Occipital lobe (tissue), 2 donors: ENCODE measurements around the gene SVOP. TPM values are rescaled to one million over a fixed set of nuclear protein-coding genes. Genes with fewer than 3 reads are reported as not detected.
"Not testable (repeated sequence)": the region's sequence is repeated elsewhere in the genome, so short reads cannot be mapped to it uniquely, and the experiment has no call there.

Source experiments
- DNase-seq: peaks from one replicate; lab custom pipeline; 2025; lab: John Stamatoyannopoulos, UW
- total RNA-seq: library from RNA; depleted of rRNA; stranded (reverse); fragments of >200 nt; gene quantifications from one replicate; pipeline ENCODE4 v1.2.3, GENCODE V29; 2014

SVOP gene
- total RNA-seq, 1 donor from 2014 or later = 30.9 TPM

- no peak for DNase-seq
Measured at GRCh38 chr12:108888031-108888430, 132.8 kb downstream of the SVOP start.

- no peak for DNase-seq
Measured at GRCh38 chr12:108886873-108887629, 133.8 kb downstream of the SVOP start.

GRCh38 chr12:108884116-108885012, 136.5 kb downstream of the SVOP start:
- DNase-seq = no peak

GRCh38 chr12:108881953-108882352, 138.9 kb downstream of the SVOP start:
- no peak for DNase-seq

- no peak for DNase-seq
Measured at GRCh38 chr12:108879615-108880254, 141.1 kb downstream of the SVOP start, which contains the start of gene DAO. Gene DAO, plus strand, starts transcription at chr12:108880092. Its CDS starts 4,915 bp downstream, at chr12:108885007.

- DNase-seq = no peak
Measured at GRCh38 chr12:108876550-108876949, 144.3 kb downstream of the SVOP start.

GRCh38 chr12:108875682-108876361, 145.0 kb downstream of the SVOP start:
- DNase-seq = no peak

- no peak for DNase-seq
Measured at GRCh38 chr12:108875280-108875679, 145.6 kb downstream of the SVOP start.

GRCh38 chr12:108868781-108869180, 152.1 kb downstream of the SVOP start:
- DNase-seq = no peak

- not testable (repeated sequence) for DNase-seq
Measured at GRCh38 chr12:108866083-108866482, 154.8 kb downstream of the SVOP start.

GRCh38 chr12:108865169-108865568, 155.7 kb downstream of the SVOP start:
- DNase-seq = no peak

GRCh38 chr12:108862588-108862959, 158.3 kb downstream of the SVOP start:
- no peak for DNase-seq

- DNase-seq = no peak
Measured at GRCh38 chr12:108861878-108862587, 158.8 kb downstream of the SVOP start.

- DNase-seq = no peak
Measured at GRCh38 chr12:108860443-108860842, 160.4 kb downstream of the SVOP start.

- no peak for DNase-seq
Measured at GRCh38 chr12:108859923-108860291, 161.0 kb downstream of the SVOP start.

- DNase-seq = not testable (repeated sequence)
Measured at GRCh38 chr12:108859141-108859922, 161.5 kb downstream of the SVOP start.

GRCh38 chr12:108858311-108859074, 162.4 kb downstream of the SVOP start:
- DNase-seq = no peak
